ENCODE measurements around the gene TMEM271.

The TMEM271 gene

DNA sequence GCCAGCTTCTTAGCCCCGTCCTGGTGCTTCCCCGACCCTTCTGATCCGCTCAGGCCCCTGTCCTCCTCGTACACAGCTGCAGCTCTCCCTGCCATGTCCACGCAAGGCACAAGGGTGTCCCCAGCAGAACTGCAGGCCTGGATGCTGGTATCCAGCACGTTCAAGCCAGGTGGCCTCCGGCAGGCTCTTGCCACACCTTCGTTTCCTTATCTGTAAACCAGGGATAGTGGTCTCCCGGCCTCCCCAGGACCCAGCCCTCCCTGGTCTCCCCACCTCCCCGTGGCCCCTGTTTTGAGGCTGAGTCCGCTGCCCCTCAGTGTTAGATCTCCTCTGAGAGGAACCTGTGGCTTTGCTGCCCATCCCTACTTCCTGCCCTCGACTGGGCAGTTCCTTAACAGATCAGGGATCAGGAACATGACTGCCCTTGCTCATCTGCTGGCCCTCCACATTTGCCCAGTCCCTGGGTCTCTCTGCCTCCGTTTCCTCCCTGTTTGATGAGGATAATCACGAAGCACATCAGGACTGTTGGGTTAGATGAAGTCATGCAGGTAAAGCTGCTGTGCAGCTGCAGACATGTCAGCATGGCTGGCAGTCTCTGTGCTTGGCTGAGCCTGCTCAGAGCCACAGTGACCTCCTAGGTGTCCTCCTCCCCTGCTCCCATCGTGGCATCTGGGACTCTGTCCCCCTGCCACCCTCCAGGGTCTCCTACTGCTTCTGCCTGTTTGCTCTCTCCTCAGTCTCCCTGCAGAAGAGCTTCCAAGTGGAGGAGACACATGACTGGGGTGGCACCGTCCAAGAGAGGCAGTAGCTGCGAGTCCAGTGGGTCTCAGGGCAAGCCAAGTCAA lies 44.2 kb downstream of the TMEM271 start:
- DNase-seq (ENCODE audit: low spot score): no peak
- TF ChIP-seq, protein P1, sequence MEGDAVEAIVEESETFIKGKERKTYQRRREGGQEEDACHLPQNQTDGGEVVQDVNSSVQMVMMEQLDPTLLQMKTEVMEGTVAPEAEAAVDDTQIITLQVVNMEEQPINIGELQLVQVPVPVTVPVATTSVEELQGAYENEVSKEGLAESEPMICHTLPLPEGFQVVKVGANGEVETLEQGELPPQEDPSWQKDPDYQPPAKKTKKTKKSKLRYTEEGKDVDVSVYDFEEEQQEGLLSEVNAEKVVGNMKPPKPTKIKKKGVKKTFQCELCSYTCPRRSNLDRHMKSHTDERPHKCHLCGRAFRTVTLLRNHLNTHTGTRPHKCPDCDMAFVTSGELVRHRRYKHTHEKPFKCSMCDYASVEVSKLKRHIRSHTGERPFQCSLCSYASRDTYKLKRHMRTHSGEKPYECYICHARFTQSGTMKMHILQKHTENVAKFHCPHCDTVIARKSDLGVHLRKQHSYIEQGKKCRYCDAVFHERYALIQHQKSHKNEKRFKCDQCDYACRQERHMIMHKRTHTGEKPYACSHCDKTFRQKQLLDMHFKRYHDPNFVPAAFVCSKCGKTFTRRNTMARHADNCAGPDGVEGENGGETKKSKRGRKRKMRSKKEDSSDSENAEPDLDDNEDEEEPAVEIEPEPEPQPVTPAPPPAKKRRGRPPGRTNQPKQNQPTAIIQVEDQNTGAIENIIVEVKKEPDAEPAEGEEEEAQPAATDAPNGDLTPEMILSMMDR (IDR thresholded peaks at IDR 0.05; ENCODE audit: extremely low read depth, missing control alignments): no peak

DNA sequence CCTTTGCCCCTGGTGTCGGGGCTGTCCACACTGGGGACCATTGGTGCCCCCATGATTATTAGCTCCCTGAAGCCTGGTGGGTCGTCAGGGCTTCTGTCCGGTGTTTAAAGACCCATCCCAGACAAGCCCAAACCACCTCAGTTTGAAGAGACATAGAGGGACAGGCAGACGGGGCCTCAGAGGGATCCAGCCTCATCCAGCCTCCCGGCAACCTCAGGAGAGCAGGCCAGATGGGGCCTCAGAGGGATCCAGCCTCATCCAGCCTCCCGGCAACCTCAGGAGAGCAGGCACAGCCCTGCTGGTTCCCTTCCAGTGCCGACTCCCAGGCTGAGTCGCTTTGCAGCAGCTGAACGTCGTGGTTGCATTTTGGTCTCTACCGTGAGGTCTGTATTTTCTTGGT lies 45.0 kb downstream of the TMEM271 start:
- DNase-seq (ENCODE audit: low spot score): no peak
- TF ChIP-seq, protein P1 (IDR thresholded peaks at IDR 0.05; ENCODE audit: extremely low read depth, missing control alignments): no peak

DNA sequence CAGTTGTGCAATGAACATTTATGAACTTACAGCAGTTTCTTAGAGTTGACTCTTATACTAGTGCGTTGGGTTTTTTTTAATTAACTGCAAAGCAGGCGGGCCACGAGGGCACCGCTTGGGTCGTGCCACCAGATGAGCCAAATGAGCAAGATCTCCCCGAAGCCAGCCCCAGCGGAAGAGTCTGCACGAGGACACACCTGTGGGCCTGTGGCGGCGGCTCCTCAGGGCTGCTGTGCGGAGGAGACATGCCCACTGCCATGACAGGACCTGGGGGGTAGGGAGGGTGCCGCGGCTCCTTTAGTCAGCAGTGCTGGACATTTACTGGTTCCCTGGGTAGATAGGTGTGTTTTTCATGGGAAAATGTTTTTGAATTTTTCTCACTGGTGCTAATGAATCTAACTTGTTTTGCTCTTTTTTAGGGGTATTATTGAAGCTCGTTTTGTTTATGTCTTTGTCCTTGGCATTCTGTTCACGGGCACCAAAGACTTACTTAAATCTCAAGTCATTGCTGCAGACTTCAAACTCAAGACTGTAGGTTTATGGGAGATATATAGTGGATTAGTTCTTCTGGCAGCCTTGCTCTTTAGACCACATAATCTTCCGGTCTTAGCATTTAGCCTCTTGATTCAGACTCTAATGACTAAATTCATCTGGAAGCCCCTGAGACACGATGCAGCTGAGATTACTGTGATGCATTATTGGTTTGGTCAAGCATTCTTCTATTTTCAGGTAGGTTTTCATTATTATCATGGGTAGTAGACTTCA lies 45.9 kb downstream of the TMEM271 start:
- no peak for DNase-seq (ENCODE audit: low spot score)
- TF ChIP-seq, protein P1 (IDR thresholded peaks at IDR 0.05; ENCODE audit: extremely low read depth, missing control alignments): no peak

DNA sequence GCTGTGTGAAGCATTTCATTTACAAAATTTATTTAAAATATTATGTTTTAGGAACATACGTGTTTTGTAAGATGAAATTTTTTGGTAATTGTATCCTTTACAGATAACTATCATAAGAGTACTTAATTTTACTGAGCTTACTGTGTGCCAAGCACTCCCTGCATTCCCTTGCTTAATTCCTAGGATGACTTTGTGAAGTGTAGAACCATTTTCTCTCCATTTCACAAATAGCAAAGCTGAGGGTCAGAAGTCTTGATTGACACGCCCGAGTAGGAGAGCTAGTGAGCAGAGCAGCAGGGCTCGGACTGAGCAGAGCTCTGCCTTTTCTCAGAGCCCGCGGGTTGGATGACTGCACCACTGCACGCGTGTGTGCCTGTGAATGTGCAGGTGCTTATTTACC lies 46.5 kb downstream of the TMEM271 start:
- DNase-seq (ENCODE audit: low spot score): no peak
- TF ChIP-seq, protein P1 (IDR thresholded peaks at IDR 0.05; ENCODE audit: extremely low read depth, missing control alignments): no peak

DNA sequence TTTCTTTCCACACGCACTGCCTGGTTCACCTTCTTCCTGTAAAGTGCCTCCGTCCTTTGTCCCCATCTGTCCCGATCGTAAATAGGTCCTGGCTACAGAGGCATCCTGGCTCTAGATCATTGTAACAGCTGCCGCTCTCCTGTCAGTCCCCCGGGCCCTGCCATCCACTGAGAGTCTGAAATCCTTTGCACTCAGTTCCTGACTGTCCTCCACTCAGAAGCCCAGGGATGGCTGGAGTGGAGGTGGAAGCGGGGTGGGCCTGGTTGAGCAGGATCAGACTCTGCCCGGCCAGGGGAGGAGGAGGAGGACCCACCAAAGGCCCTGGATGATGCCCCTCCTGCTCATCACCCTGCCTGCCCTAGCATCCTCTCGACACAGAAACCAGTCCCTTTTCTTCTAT lies 47.3 kb downstream of the TMEM271 start:
- no peak for DNase-seq (ENCODE audit: low spot score)
- TF ChIP-seq, protein P1 (IDR thresholded peaks at IDR 0.05; ENCODE audit: extremely low read depth, missing control alignments): no peak

DNA sequence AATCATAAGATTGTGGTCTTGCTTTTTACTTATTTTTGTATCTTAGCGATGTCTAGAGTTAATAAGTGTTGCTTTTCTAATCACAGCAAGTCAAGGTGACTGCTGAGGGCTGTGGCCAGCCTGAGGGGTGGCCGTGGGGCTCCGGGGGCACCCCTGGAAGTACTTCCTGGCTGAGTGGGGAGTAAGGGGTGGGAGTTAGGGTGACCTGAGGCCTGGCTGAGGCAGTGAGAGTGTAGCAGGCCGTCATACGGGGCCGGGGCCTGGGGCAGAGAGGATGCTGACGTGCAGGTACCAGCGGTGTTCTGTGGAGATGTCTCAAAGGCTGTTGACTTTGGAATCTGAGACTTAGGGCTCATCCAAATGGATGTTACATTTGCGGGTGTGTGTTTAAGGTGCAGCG lies 47.8 kb downstream of the TMEM271 start:
- no peak for DNase-seq (ENCODE audit: low spot score)
- TF ChIP-seq, protein P1 (IDR thresholded peaks at IDR 0.05; ENCODE audit: extremely low read depth, missing control alignments): no peak

DNA sequence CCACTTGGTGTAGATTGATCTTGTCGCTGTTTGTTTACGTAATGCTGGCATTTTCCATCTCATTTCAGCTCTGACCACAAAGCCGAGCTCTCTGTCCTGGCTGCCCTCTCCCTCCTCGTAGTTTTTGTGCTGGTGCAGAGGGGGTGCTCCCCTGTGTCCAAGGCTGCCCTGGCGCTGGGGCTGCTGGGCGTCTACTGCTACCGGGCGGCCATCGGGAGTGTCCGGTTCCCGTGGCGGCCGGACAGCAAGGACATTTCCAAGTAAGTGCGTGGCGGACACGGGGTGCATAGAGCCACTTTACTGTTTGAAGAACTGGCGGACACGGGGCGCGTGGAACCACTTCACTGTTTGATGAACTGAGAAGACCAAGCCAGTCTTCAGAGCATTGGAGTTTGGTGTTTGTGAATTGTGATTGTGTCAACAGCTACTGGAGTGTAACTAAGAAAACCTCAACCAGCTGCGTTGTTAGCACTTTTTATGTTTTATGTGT lies 49.1 kb downstream of the TMEM271 start:
- DNase-seq (ENCODE audit: low spot score): no peak
- TF ChIP-seq, protein P1 (IDR thresholded peaks at IDR 0.05; ENCODE audit: extremely low read depth, missing control alignments): no peak

All from GM20000 (cell line).